Stimulated activated CD8-positive, alpha-beta memory T cell treated with anti-CD3 and anti-CD28 coated beads, Interleukin-7, amount 100 ng/mL, for 48 hours (primary cell): ENCODE results near the gene LMOD3.

Experiments used
- DNase-seq, 2 donors: peaks; one replicate each; pipeline ENCODE4 v3.0.0-alpha.2; 2020; ENCODE audit warnings: low read depth in 1 of 2; ENCODE audit errors: extremely low read depth in 1 of 2

LMOD3 gene

GRCh38 chr3:69094467-69095205, 27.8 kb downstream of the LMOD3 start:
- no peak for DNase-seq

DNA sequence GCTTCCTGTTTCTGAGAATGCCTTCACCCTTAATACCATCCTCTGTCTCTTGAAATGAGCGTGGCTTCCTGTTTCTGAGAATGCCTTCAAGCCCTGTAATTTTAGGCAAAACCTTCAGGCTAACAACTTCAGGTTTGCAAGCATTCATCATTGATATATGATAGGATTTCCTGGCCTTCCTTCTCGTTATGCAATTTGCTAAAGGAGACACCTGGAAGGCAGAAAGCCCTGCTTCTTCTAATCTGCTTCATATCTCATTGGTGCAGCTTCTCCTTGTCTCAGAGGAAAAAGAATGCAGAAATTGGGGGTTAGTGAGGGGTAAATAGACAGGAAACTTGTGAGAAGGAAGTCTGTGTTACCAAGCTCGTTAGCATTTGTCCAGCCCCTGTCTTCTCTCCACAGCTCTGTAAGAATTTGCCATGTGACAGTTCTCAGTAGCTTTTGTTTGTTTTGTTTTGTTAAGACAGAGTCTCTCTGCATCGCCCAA, 30.3 kb downstream of the LMOD3 start:
- no peak for DNase-seq

DNA sequence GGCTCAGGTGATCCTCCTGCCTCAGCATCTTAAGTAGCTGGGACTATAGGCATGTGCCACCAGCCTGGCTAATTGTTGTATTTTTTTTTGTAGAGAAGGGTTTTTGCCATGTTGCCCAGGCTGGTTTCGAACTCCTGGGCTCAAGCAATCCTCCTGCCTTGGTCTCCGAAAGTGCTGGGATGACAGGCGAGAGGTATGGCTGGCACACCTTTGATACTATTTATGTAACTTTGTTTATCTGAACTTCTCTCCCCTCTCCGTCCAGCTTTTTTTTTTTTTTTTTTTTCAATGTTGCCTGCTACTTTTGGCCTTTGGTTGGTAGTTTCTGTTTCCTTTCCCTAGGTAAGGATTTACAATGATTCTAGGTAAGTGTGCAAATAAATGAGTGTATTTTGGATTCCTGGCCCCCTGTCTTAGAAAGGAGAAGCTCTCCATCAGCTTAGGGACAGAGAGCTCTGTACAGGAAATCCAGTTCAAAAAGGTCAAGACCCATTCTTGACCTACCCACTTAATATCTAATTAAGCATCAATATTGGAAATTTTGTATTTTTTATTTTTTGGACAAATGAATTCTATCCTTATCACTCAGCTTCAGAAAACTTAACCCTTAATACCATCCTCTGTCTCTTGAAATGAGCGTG, 30.9 kb downstream of the LMOD3 start:
- no peak for DNase-seq

GRCh38 chr3:69090021-69090420, 32.4 kb downstream of the LMOD3 start:
- no peak for DNase-seq

GRCh38 chr3:69088063-69088462, 34.3 kb downstream of the LMOD3 start:
- no peak for DNase-seq

DNA sequence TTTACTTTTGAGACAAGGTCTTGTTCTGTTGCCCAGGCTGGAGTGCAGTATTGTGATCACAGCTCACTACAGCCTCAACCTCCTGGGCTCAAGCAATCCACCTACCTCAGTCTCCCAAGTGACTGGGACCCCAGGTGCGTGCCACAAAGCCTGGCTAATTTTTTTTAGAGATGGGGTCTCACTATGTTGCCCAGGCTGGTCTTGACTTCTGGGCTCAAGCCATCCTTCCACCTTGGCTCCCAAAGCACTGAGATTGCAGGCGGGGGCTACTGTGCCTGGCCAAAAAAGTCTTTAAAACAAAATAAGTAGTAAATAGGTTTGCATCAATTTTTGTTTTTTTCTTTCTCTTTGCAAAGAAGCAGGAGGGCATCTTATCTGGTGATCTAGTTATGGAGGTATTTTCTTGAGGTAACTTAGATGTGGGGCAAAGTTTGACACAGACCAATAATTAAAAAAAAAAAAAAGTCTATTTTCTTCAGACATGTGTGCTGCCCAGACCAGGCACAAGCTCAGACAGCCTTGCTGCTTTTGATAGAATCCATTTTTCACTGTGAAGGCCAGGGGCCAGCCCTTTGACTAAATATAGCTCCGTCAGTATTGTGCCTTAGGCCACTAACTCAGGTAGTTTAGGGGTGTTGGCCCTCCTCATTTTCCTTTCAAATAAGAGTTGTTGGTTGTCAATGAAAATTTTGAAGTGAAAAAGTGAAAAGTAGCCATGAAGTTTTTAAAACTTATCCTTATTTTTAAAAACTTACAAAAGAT, 35.2 kb downstream of the LMOD3 start:
- no peak for DNase-seq

- peak in 1 of 2 donors; percentile 82 for DNase-seq
These were observed 36.3 kb downstream of the LMOD3 start for GRCh38 chr3:69085833-69086722.

DNA sequence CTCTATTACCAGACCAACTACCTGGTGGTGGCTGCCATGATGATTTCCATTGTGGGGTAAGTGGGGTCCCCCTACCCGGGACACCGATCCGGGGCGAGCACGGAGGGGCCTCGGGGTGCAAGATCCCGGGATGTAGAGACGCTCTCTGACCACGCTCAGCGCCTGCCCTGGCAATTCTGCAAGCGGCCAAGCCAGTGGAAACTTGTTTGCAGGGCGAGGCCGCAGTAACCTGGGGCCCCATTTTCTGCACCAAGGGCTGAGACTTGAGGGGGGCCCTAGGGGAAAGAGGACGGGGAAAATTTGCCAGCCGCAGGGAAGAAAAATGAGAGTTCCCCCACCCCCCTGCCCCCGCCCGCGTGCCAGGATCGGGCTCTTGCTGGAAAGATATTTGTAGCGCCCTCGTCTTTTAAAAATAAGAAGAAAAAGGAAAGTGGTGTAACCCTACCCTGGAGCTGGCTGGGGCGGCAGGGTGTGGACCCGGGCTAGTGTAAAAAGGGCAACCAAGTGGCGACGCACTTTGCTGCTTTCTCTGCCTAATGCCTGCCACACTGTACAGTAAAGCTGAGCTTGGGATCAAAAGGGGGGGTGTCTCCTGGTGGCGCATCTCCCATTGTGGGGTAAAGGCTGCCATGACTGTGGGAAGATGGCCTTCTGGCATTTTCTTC, 37.1 kb downstream of the LMOD3 start:
- no peak for DNase-seq

- DNase-seq: peak; percentile 73 to 92
These were observed 37.8 kb downstream of the LMOD3 start, which contains the start of gene ARL6IP5 for GRCh38 chr3:69084326-69085167. Gene ARL6IP5, plus strand, starts transcription at chr3:69084937. Its CDS starts 111 bp downstream, at chr3:69085048.

- peak in 1 of 2 donors; percentile 85 for DNase-seq
These were observed 39.6 kb downstream of the LMOD3 start for GRCh38 chr3:69082805-69083204.

- DNase-seq: no peak
These were observed 40.0 kb downstream of the LMOD3 start for GRCh38 chr3:69082361-69082760.

DNA sequence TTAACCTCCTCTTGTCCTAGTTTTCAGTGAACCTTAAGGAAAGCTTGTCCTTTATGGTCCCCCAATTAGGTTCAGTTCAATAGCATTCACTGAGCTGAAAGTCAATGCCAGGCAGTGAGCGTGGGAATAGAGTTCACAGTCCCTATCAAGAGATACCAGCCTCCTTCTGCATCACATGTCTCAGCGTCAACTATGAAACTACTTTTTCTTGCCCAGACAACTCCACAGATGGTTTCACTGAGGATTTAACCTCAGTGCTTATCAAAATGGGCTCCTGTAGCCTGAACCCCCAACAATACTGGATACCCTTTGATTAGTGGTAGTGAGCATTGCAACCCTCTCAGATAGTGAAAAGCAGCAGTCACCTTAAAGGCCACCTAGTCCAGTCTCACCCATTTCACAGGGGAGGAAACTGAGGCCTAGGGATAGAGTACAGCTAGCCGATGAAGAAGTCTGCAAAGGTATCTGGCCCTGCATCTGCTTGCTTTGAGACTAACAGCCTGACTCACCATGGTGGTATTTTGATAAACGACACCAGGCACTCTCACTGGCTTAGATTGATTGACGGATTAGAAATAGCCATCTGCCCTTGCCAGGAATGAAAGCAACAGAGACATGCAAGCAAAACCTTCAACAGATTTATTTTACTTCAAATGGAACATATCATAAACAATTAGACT, 40.7 kb downstream of the LMOD3 start:
- no peak for DNase-seq

DNA sequence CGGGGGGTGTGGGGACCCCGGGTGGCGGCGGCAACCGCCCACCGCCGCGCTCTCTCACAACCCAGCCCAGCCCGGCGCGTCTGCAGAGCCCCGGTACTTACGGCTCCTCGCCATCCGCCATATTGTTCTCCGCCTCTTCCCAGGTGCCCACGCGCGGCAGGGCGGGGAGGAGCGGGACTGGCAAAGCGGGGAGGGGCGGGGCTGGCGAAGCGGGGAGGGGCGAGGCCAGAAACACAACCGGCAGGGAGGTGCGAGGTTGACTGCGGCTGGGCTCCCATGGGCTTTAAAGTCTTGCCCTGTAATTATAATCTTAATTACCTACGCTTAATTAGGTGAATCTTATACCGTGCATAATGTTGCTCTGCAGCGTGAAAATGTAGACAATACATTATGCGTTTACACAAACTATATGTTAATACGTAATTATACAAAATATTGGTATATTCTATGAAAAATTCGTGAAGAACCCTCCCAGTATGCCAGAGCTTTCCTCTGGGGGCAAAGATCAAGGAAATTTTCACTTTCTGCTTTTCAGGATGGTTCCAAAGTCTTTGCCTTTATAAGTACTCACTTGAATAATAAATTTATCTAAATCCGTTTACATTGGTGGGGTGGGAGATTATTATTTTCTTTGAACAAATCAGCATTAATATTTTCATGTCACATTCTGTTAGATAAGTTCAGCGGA, 42.0 kb downstream of the LMOD3 start, which contains the start of gene UBA3:
UBA3 (minus strand) TSS at position 133 of the 688 bp plus-strand sequence; CDS start at position 121, 12 bp downstream.
- peak; percentile 83 to 90 for DNase-seq

GRCh38 chr3:69079269-69080159, 42.9 kb downstream of the LMOD3 start:
- DNase-seq: no peak

DNA sequence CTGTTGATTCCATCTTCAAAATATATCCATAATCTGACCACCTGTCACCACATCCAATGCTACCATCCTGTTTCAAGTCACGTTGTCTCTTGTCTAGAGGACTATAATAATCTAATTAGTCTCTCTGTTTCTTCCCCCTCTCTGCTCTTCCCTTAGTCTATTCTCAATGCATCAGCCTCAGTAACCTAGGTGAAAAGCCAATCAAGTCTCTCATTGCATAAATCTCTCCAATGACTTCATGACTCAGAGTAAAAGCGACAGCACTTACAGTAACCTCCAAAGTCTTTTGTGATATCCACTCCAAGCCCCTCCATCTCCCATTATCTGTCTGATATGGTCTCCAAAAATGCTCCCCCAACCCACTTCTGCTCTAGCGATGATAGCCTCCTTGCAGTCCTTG, 49.5 kb downstream of the LMOD3 start:
- no peak for DNase-seq

- DNase-seq: no peak
These were observed 56.3 kb downstream of the LMOD3 start for GRCh38 chr3:69066121-69066520.
